ENCODE results near the gene HSPA1B. TPM values are rescaled to one million over a fixed set of nuclear protein-coding genes. Genes with fewer than 3 reads are reported as not detected.
"Not testable (repeated sequence)": the region's sequence is repeated elsewhere in the genome, so short reads cannot be mapped to it uniquely, and the experiment has no call there.

Gene HSPA1B
- total RNA-seq, 1 donor from 2014 or later: 132 TPM

DNA sequence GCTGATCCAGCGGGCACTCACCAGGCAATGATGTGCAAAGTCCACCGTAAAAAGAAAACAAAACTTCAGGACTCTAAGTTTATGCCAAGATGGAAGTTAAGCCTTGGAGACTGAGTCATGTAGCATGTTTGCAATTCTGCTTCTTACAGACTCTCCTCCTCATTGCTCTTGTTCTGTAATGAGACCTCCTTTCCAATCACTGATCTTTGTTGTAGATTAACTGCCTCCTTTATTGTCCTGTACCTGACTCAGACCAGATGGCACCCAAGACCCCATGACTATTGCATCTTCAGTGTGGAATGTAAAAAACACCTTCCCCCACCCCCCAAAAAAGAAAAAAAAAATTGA, 23.9 kb downstream of the HSPA1B start:
- H3K36me3 Mint-ChIP-seq: peaks cover 10% of the 10 kb centered on the region
- H3K4me1 Mint-ChIP-seq (ENCODE audit: unreplicated experiment): no peaks in the 10 kb centered on the region
- H3K4me3 Mint-ChIP-seq: peak overlapping the region; percentile 55
- no peak for DNase-seq (ENCODE audit: extremely low spot score, unreplicated experiment)
- TF ChIP-seq, protein P1, sequence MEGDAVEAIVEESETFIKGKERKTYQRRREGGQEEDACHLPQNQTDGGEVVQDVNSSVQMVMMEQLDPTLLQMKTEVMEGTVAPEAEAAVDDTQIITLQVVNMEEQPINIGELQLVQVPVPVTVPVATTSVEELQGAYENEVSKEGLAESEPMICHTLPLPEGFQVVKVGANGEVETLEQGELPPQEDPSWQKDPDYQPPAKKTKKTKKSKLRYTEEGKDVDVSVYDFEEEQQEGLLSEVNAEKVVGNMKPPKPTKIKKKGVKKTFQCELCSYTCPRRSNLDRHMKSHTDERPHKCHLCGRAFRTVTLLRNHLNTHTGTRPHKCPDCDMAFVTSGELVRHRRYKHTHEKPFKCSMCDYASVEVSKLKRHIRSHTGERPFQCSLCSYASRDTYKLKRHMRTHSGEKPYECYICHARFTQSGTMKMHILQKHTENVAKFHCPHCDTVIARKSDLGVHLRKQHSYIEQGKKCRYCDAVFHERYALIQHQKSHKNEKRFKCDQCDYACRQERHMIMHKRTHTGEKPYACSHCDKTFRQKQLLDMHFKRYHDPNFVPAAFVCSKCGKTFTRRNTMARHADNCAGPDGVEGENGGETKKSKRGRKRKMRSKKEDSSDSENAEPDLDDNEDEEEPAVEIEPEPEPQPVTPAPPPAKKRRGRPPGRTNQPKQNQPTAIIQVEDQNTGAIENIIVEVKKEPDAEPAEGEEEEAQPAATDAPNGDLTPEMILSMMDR (conservative IDR thresholded peaks at IDR 0.05): no peak
- peak overlapping the region; percentile 29 for H3K27ac Mint-ChIP-seq
- no peaks in the 10 kb centered on the region for H3K9me3 Mint-ChIP-seq
- H3K27me3 Mint-ChIP-seq: no peaks in the 10 kb centered on the region

DNA sequence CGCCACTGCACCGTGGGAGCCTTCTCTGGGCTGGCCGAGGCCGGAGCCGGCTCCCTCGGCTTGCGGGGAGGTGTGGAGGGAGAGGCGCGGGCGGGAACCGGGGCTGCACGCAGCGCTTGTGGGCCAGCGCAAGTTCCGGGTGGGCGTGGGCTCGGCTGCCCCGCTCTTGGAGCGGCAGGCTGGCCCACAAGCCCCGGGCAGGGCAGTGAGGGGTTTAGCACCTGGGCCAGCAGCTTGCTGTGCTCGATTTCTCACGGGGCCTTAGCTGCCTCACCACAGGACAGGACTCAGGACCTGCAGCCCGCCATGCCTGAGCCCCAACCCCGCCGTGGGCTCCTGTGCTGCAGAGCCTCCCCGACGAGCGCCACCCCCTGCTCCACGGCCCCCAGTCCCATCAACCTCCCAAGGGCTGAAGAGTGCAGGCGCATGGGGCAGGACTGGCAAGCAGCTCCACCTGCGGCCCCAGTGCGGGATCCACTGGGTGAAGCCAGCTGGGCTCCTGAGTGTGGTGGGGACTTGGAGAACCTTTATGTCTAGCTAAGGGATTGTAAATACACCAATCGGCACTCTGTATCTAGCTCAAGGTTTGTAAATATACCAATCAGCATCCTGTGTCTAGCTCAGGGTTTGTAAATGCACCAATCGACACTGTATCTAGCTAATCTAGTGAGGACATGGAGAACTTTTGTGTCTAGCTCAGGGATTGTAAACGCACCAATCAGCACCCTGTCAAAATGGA, 24.6 kb downstream of the HSPA1B start:
- not testable (repeated sequence) for H3K4me1 Mint-ChIP-seq (ENCODE audit: unreplicated experiment); H3K27me3 Mint-ChIP-seq; H3K9me3 Mint-ChIP-seq; DNase-seq (ENCODE audit: extremely low spot score, unreplicated experiment); H3K4me3 Mint-ChIP-seq; H3K27ac Mint-ChIP-seq; H3K36me3 Mint-ChIP-seq

GRCh38 chr6:31857774-31858173, 30.2 kb downstream of the HSPA1B start:
- H3K27me3 Mint-ChIP-seq; H3K36me3 Mint-ChIP-seq; DNase-seq (ENCODE audit: extremely low spot score, unreplicated experiment); H3K9me3 Mint-ChIP-seq; H3K4me3 Mint-ChIP-seq: not testable (repeated sequence)
- Mint-ChIP-seq H3K27ac (peak overlapping the region; percentile 52), H3K4me1 (ENCODE audit: unreplicated experiment) (peaks cover 10% of the 10 kb centered on the region)

GRCh38 chr6:31858707-31859106, 31.2 kb downstream of the HSPA1B start:
- Mint-ChIP-seq H3K4me3 (no peak overlapping the region), H3K9me3 (no peaks in the 10 kb centered on the region), H3K4me1 (ENCODE audit: unreplicated experiment) (peaks cover 16% of the 10 kb centered on the region), H3K36me3 (peaks cover 5% of the 10 kb centered on the region), H3K27me3 (no peaks in the 10 kb centered on the region), H3K27ac (no peak overlapping the region)
- DNase-seq (ENCODE audit: extremely low spot score, unreplicated experiment): no peak
- TF ChIP-seq, protein P1 (conservative IDR thresholded peaks at IDR 0.05): no peak

- H3K27me3 Mint-ChIP-seq: no peaks in the 10 kb centered on the region
- peak overlapping the region; percentile 55 for H3K4me3 Mint-ChIP-seq
- no peak for DNase-seq (ENCODE audit: extremely low spot score, unreplicated experiment)
Measured at GRCh38 chr6:31859923-31860322, 32.4 kb downstream of the HSPA1B start.

DNA sequence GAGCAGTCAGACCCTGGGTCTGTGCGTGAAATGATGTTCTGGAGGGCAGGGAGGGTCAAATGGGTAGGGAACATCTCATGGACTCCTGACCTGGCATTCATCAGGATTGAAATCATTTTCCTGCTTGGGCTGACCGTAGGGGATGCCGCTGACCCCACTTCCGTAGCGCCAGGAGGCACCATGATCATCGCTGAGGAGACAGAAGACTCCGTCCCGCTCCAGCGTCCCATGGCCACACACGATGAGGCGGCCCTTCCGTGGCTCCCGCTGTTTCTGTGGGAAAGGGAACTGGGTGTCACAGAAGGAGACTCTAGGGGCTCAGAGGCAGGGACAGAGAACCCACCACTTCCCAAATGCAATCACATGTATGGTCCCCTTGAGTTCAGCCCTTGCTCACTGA, 32.8 kb downstream of the HSPA1B start:
- no peaks in the 10 kb centered on the region for H3K9me3 Mint-ChIP-seq
- no peaks in the 10 kb centered on the region for H3K27me3 Mint-ChIP-seq
- H3K4me1 Mint-ChIP-seq (ENCODE audit: unreplicated experiment): peaks cover 23% of the 10 kb centered on the region
- DNase-seq (ENCODE audit: extremely low spot score, unreplicated experiment): no peak
- H3K27ac Mint-ChIP-seq: no peak overlapping the region
- H3K4me3 Mint-ChIP-seq: peak overlapping the region; percentile 55
- TF ChIP-seq, protein P1 (conservative IDR thresholded peaks at IDR 0.05): no peak
- peaks cover 5% of the 10 kb centered on the region for H3K36me3 Mint-ChIP-seq

More at GRCh38 chr6:31859923-31860322, 32.4 kb downstream of the HSPA1B start:
- Mint-ChIP-seq H3K36me3 (peaks cover 5% of the 10 kb centered on the region), H3K27ac (no peak overlapping the region), H3K9me3 (no peaks in the 10 kb centered on the region), H3K4me1 (ENCODE audit: unreplicated experiment) (peaks cover 18% of the 10 kb centered on the region)
- TF ChIP-seq, protein P1 (conservative IDR thresholded peaks at IDR 0.05): no peak

All from type B pancreatic cell (in vitro differentiated cells).